Testis (tissue), 3 donors: Measurements from ENCODE around the gene FRS2. TPM values are rescaled to one million over a fixed set of nuclear protein-coding genes. Genes with fewer than 3 reads are reported as not detected.

ENCODE experiments used
- DNase-seq: peaks from one replicate; pipeline ENCODE4 v3.0.0-alpha.2; 2019
- H3K27ac ChIP-seq, 2 donors: fragments of 200-600 bp; sonication (generic); one replicate each; pipeline ENCODE4 v1.5.1; 2019
- H3K27me3 ChIP-seq: fragments of 200-600 bp; sonication (generic); one replicate; pipeline ENCODE4 v1.5.1; 2019
- H3K36me3 ChIP-seq: fragments of 200-600 bp; sonication (generic); one replicate; pipeline ENCODE4 v1.5.1; 2017; ENCODE audit warnings: low read depth; ENCODE audit errors: missing control alignments
- H3K4me1 ChIP-seq: fragments of 200-600 bp; sonication (generic); one replicate; pipeline ENCODE4 v1.5.1; 2019
- H3K4me3 ChIP-seq, 2 donors: fragments of 200-600 bp; sonication (generic); one replicate each; pipeline ENCODE4 v1.5.1; 2017 to 2019
- H3K9me3 ChIP-seq: fragments of 200-600 bp; sonication (generic); one replicate; pipeline ENCODE4 v1.5.1; 2017
- CTCF ChIP-seq, 3 experiments: fragments of 450-650 bp in 2 of 3; fragments of 200-600 bp in 1 of 3; sonication (generic) in 1 of 3; IDR thresholded peaks; one replicate each; pipeline ENCODE4 v1.5.1; 2016 to 2019; ENCODE audit warnings: antibody characterized with exemption in 3 of 3, mild to moderate bottlenecking in 2 of 3, moderate library complexity in 1 of 3
- POLR2A ChIP-seq: fragments of 450-650 bp; IDR thresholded peaks from one replicate; pipeline ENCODE4 v1.6.1; 2017; ENCODE audit warnings: antibody characterized with exemption, mild to moderate bottlenecking, moderate library complexity
- WGBS, 2 donors: methylation state at CpG; one replicate each; pipeline ENCODE4 v1.1.5; 2018; 5-methylcytosine and 5-hydroxymethylcytosine counted together
- intact Hi-C: fragments of 100-400 bp; cut with DNase I; formaldehyde crosslinking; loops from one replicate; pipeline ENCODE4 v1.15.1; 2023; ENCODE audit warnings: low total_unique reads
- polyA plus RNA-seq: library from polyadenylated mRNA; stranded (reverse); fragments of 350-450 nt; fragmentation: Illumina TruSeq; extraction: RNeasy Lipid Tissue Mini Kit (QIAGEN cat#74804); gene quantifications from one replicate; pipeline ENCODE4 v1.2.3, GENCODE V29; 2014; ENCODE audit warnings: low read depth, low replicate concordance; ENCODE audit not compliant: insufficient read depth
- total RNA-seq, 2 donors: library from RNA; depleted of rRNA; stranded (reverse); fragments of >200 nt; gene quantifications; one replicate each; pipeline ENCODE4 v1.2.3, GENCODE V29; 2016

Gene FRS2
- total and polyA plus RNA-seq, 3 donors from 2014 or later = 21.6 to 47.8 (median 38.3) TPM

- TF ChIP-seq CTCF (IDR thresholded peaks at IDR 0.05) = no peak
- TF ChIP-seq POLR2A = no peak
- no peak overlapping the region for H3K4me3 ChIP-seq
- no peaks in the 10 kb centered on the region for H3K4me1 ChIP-seq
- no peak for DNase-seq
- intact Hi-C loops = no loop called here
- no peaks in the 10 kb centered on the region for H3K9me3 ChIP-seq
- no peaks in the 10 kb centered on the region for H3K27me3 ChIP-seq
- no peak overlapping the region for H3K27ac ChIP-seq
- no peaks in the 10 kb centered on the region for H3K36me3 ChIP-seq
- WGBS, 2 donors = 74 to 79% methylated on average over 3 of the region's 3 CpGs
Measured at GRCh38 chr12:69457433-69457832, 12.8 kb upstream of the FRS2 start.

GRCh38 chr12:69459477-69459876 lies 10.7 kb upstream of the FRS2 start:
- no peak for DNase-seq
- TF ChIP-seq POLR2A (no peak), CTCF (IDR thresholded peaks at IDR 0.05) (no peak)
- no peaks in the 10 kb centered on the region for H3K27me3 ChIP-seq
- H3K27ac ChIP-seq = no peak overlapping the region
- no peaks in the 10 kb centered on the region for H3K4me1 ChIP-seq
- intact Hi-C loops = no loop called here
- no peaks in the 10 kb centered on the region for H3K9me3 ChIP-seq
- 73 to 81% methylated on average over 3 of the region's 3 CpGs for WGBS, 2 donors
- no peak overlapping the region for H3K4me3 ChIP-seq
- H3K36me3 ChIP-seq = no peaks in the 10 kb centered on the region

GRCh38 chr12:69464428-69464827 lies 5.8 kb upstream of the FRS2 start:
- no peak for DNase-seq
- intact Hi-C loops = no loop called here
- H3K4me3 ChIP-seq = no peak overlapping the region
- no peaks in the 10 kb centered on the region for H3K9me3 ChIP-seq
- TF ChIP-seq POLR2A = no peak
- 82 to 88% methylated on average over 1 of the region's 1 CpG for WGBS, 2 donors
- no peaks in the 10 kb centered on the region for H3K27me3 ChIP-seq
- H3K36me3 ChIP-seq = no peaks in the 10 kb centered on the region
- no peak overlapping the region for H3K27ac ChIP-seq
- H3K4me1 ChIP-seq = no peaks in the 10 kb centered on the region

GRCh38 chr12:69466867-69467266 lies 3.3 kb upstream of the FRS2 start:
- 94 to 100% methylated on average over 1 of the region's 1 CpG for WGBS, 2 donors
- H3K27ac ChIP-seq = no peak overlapping the region
- no peak for TF ChIP-seq CTCF (IDR thresholded peaks at IDR 0.05)
- no peak overlapping the region for H3K4me3 ChIP-seq
- H3K36me3 ChIP-seq = no peaks in the 10 kb centered on the region
- intact Hi-C loops = no loop called here
- DNase-seq = no peak
- H3K4me1 ChIP-seq = peaks cover 7% of the 10 kb centered on the region
- no peaks in the 10 kb centered on the region for H3K27me3 ChIP-seq
- no peaks in the 10 kb centered on the region for H3K9me3 ChIP-seq

GRCh38 chr12:69467366-69467765 lies 2.8 kb upstream of the FRS2 start:
- no peaks in the 10 kb centered on the region for H3K27me3 ChIP-seq
- no peaks in the 10 kb centered on the region for H3K9me3 ChIP-seq
- no peak overlapping the region for H3K4me3 ChIP-seq
- H3K36me3 ChIP-seq = no peaks in the 10 kb centered on the region
- H3K27ac ChIP-seq = no peak overlapping the region
- H3K4me1 ChIP-seq = peaks cover 11% of the 10 kb centered on the region
- WGBS, 2 donors = 64 to 68% methylated on average over 4 of the region's 4 CpGs
- intact Hi-C loops = no loop called here
- no peak for DNase-seq
- no peak for TF ChIP-seq CTCF (IDR thresholded peaks at IDR 0.05)
- no peak for TF ChIP-seq POLR2A
